ENCODE data around the gene SYT5.

The SYT5 gene

GRCh38 chr19:55141696-55142095 lies 38.4 kb downstream of the SYT5 start:
- no peak for TF ChIP-seq CTCF (IDR thresholded peaks at IDR 0.05; ENCODE audit: insufficient read depth, low read depth, low read length, missing control alignments)
- no peak overlapping the region for H3K4me3 ChIP-seq (ENCODE audit: low read depth, low read length)
- DNase-seq (ENCODE audit: low read depth) = no peak

GRCh38 chr19:55137915-55138314 lies 42.2 kb downstream of the SYT5 start:
- no peak for DNase-seq (ENCODE audit: low read depth)
- no peak for TF ChIP-seq CTCF (IDR thresholded peaks at IDR 0.05; ENCODE audit: insufficient read depth, low read depth, low read length, missing control alignments)
- H3K4me3 ChIP-seq (ENCODE audit: low read depth, low read length) = no peak overlapping the region

- H3K4me3 ChIP-seq (ENCODE audit: low read depth, low read length) = no peak overlapping the region
- no peak for TF ChIP-seq CTCF (IDR thresholded peaks at IDR 0.05; ENCODE audit: insufficient read depth, low read depth, low read length, missing control alignments)
- no peak for DNase-seq (ENCODE audit: low read depth)
These were observed 43.5 kb downstream of the SYT5 start for GRCh38 chr19:55136399-55137102.

GRCh38 chr19:55134736-55135135 lies 45.4 kb downstream of the SYT5 start:
- DNase-seq (ENCODE audit: low read depth) = no peak
- no peak for TF ChIP-seq CTCF (IDR thresholded peaks at IDR 0.05; ENCODE audit: insufficient read depth, low read depth, low read length, missing control alignments)
- no peak overlapping the region for H3K4me3 ChIP-seq (ENCODE audit: low read depth, low read length)

GRCh38 chr19:55133639-55134444 lies 46.2 kb downstream of the SYT5 start:
- TF ChIP-seq CTCF (IDR thresholded peaks at IDR 0.05; ENCODE audit: insufficient read depth, low read depth, low read length, missing control alignments) = no peak
- peak; percentile 55 for DNase-seq (ENCODE audit: low read depth)

DNA sequence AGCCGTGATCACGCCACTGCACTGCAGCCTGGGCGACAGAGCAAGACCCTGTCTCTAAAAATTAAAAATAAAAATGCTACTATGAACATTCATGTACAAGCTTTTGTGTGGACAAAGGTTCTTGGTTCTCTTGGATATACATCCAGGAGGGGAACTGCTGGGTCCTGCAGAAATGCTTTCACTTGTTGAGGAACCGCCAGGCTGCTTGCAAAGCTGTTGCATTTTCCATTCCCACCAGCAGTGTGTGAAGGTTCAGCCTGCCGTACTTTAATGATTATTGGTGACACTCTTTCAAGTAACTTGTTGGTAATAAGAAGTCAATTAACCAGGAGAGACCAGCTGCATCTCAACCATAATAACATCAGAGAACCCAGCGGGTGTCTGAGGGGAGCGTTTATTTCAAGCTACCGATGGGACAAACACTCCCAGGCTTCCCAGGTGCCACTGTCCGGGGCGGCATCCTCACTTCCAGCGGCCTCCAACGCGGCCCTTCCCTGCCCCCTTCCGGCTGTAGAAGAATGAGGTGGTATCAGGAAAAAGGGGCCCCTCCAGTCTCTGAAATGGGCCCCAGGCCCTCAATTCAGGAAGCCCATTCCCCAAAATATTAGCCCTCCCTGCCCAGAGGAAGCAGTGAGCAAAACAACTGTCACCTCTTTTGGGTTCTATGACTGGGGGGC lies 47.5 kb downstream of the SYT5 start:
- no peak overlapping the region for H3K4me3 ChIP-seq (ENCODE audit: low read depth, low read length)
- DNase-seq (ENCODE audit: low read depth) = no peak
- peak; percentile 5 for TF ChIP-seq CTCF (IDR thresholded peaks at IDR 0.05; ENCODE audit: insufficient read depth, low read depth, low read length, missing control alignments)

More at GRCh38 chr19:55133639-55134444, 46.2 kb downstream of the SYT5 start:
- H3K4me3 ChIP-seq (ENCODE audit: low read depth, low read length) = no peak overlapping the region

Measured in GM12865 (cell line).